ENCODE measurements around the gene AQP1. TPM values are rescaled to one million over a fixed set of nuclear protein-coding genes. Genes with fewer than 3 reads are reported as not detected.

The AQP1 gene
- polyA plus RNA-seq, 3 donors, result 0.03 TPM; not detected in 2

DNA sequence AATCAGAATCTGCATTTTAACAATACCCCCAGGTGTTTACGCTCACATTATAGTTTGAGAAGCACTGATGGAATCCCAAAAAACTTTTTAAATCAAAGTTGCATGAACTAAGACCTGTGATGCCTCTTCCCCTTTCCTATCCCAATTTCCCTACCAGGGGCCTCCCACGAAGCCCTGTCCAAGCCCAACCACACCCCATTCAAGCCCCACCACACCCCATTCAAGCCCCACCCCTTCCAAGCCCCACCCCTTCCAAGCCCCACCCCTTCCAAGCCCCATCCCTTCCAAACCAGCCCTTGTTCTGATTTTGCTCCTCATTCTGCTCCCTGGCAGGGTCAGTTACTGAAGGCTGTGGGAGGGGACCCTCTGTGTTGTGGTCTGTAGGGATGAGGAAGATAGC, 9.8 kb upstream of the AQP1 start:
- DNase-seq, result no peak
- Histone ChIP-seq H3K9me3 (replicated peaks in 1 of 2; ENCODE audit: control insufficient read depth in 1 of 2, insufficient read depth in 1 of 2, low read length in 2 of 2) (no peaks in the 10 kb centered on the region), H2AFZ (ENCODE audit: insufficient read depth, low read depth, low read length, poor library complexity, severe bottlenecking) (no peak overlapping the region), H3K27me3 (ENCODE audit: control insufficient read depth in 2 of 2, insufficient read depth in 2 of 2, low read length in 2 of 2) (no peaks in the 10 kb centered on the region), H4K20me1 (ENCODE audit: insufficient read depth, low read length) (no peaks in the 10 kb centered on the region), H3K4me2 (replicated peaks; ENCODE audit: extremely low read depth, low read length, poor library complexity, severe bottlenecking) (no peak overlapping the region), H3K79me2 (ENCODE audit: insufficient read depth, low read length) (no peaks in the 10 kb centered on the region), H3K4me3 (replicated peaks in 1 of 3; ENCODE audit: low read depth in 2 of 3, low read length in 3 of 3) (no peak overlapping the region), H3K36me3 (replicated peaks in 1 of 2; ENCODE audit: control insufficient read depth in 1 of 2, insufficient read depth in 2 of 2, low read length in 2 of 2) (no peaks in the 10 kb centered on the region), H3K27ac (ENCODE audit: low read depth in 1 of 2, low read length in 2 of 2) (no peak overlapping the region), H3K9ac (ENCODE audit: insufficient read depth, low read length, poor library complexity, severe bottlenecking) (no peak overlapping the region), H3K4me1 (ENCODE audit: control insufficient read depth in 1 of 2, insufficient read depth in 2 of 2, low read length in 2 of 2) (no peaks in the 10 kb centered on the region)
- Mint-ChIP-seq H3K4me1 (no peaks in the 10 kb centered on the region), H3K27ac (peak overlapping the region in 1 of 7 donors; percentile 53), H3K27me3 (ENCODE audit: low read depth in 3 of 3) (peaks cover 1 to 3% (median 3%) of the 10 kb centered on the region in 3 donors), H3K4me3 (no peak overlapping the region), H3K36me3 (no peaks in the 10 kb centered on the region), H3K9me3 (no peaks in the 10 kb centered on the region)
- intact Hi-C loops (cut with micrococcal nuclease), result no loop called here
- TF ChIP-seq, protein P1, sequence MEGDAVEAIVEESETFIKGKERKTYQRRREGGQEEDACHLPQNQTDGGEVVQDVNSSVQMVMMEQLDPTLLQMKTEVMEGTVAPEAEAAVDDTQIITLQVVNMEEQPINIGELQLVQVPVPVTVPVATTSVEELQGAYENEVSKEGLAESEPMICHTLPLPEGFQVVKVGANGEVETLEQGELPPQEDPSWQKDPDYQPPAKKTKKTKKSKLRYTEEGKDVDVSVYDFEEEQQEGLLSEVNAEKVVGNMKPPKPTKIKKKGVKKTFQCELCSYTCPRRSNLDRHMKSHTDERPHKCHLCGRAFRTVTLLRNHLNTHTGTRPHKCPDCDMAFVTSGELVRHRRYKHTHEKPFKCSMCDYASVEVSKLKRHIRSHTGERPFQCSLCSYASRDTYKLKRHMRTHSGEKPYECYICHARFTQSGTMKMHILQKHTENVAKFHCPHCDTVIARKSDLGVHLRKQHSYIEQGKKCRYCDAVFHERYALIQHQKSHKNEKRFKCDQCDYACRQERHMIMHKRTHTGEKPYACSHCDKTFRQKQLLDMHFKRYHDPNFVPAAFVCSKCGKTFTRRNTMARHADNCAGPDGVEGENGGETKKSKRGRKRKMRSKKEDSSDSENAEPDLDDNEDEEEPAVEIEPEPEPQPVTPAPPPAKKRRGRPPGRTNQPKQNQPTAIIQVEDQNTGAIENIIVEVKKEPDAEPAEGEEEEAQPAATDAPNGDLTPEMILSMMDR (IDR thresholded peaks at IDR 0.05), result no peak
- 72% methylated on average over 2 of the region's 2 CpGs for WGBS (ENCODE audit: insufficient coverage)

DNA sequence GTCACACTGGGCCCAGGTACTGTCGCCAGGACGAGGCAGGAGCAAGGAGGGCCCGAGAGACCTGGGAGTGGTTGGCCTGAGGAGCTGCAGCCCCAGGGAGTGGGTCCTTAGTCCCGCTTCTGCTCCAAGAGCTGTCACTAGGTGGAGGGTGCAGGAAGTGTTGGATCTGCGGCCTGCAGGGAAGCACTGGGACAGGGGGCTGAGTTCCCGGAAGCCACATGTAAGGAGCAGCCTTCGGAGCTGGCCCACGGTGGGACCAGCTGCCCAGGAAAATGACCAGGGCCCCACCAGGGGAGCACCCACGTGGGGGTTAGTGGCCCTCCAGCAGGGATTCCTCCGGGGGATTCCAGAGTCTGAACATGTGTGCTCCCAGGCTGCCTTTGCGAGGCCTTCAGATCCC, 9.2 kb upstream of the AQP1 start:
- Mint-ChIP-seq H3K27ac (peak overlapping the region in 1 of 7 donors; percentile 53), H3K4me3 (no peak overlapping the region), H3K36me3 (no peaks in the 10 kb centered on the region), H3K9me3 (no peaks in the 10 kb centered on the region), H3K27me3 (ENCODE audit: low read depth in 3 of 3) (peaks cover 1 to 3% (median 3%) of the 10 kb centered on the region in 3 donors), H3K4me1 (no peaks in the 10 kb centered on the region)
- no peak overlapping the region for H3K4me3 ChIP-seq (replicated peaks in 1 of 3; ENCODE audit: low read depth in 2 of 3, low read length in 3 of 3)
- H3K9me3 ChIP-seq (replicated peaks in 1 of 2; ENCODE audit: control insufficient read depth in 1 of 2, insufficient read depth in 1 of 2, low read length in 2 of 2), result no peaks in the 10 kb centered on the region
- intact Hi-C loops (cut with micrococcal nuclease), result no loop called here
- H3K36me3 ChIP-seq (replicated peaks in 1 of 2; ENCODE audit: control insufficient read depth in 1 of 2, insufficient read depth in 2 of 2, low read length in 2 of 2), result no peaks in the 10 kb centered on the region
- WGBS (ENCODE audit: insufficient coverage), result 97% methylated on average over 9 of the region's 11 CpGs
- no peak for DNase-seq
- no peak overlapping the region for H3K27ac ChIP-seq (ENCODE audit: low read depth in 1 of 2, low read length in 2 of 2)
- no peaks in the 10 kb centered on the region for H3K79me2 ChIP-seq (ENCODE audit: insufficient read depth, low read length)
- H2AFZ ChIP-seq (ENCODE audit: insufficient read depth, low read depth, low read length, poor library complexity, severe bottlenecking), result no peak overlapping the region
- no peaks in the 10 kb centered on the region for H3K27me3 ChIP-seq (ENCODE audit: control insufficient read depth in 2 of 2, insufficient read depth in 2 of 2, low read length in 2 of 2)
- TF ChIP-seq, protein P1 (IDR thresholded peaks at IDR 0.05), result no peak
- no peak overlapping the region for H3K4me2 ChIP-seq (replicated peaks; ENCODE audit: extremely low read depth, low read length, poor library complexity, severe bottlenecking)
- H4K20me1 ChIP-seq (ENCODE audit: insufficient read depth, low read length), result no peaks in the 10 kb centered on the region
- no peak overlapping the region for H3K9ac ChIP-seq (ENCODE audit: insufficient read depth, low read length, poor library complexity, severe bottlenecking)
- H3K4me1 ChIP-seq (ENCODE audit: control insufficient read depth in 1 of 2, insufficient read depth in 2 of 2, low read length in 2 of 2), result no peaks in the 10 kb centered on the region

Measured in CD14-positive monocyte (primary cell).